Liver (tissue), 3 donors: ENCODE data around the gene MAGEA4.

Source experiments
- FOXA1 ChIP-seq: IDR thresholded peaks from 2 replicates; pipeline ENCODE4 v1.6.1; 2016; ENCODE audit warnings: antibody characterized with exemption
- GABPA ChIP-seq, 2 donors: IDR thresholded peaks in 1 of 2; conservative IDR thresholded peaks in 1 of 2; 2 replicates each; pipeline ENCODE4 v1.6.1; 2016; ENCODE audit warnings: antibody characterized with exemption in 2 of 2, mild to moderate bottlenecking in 1 of 2, moderate library complexity in 1 of 2
- HNF4A ChIP-seq, 2 donors: conservative IDR thresholded peaks; 2 replicates each; pipeline ENCODE4 v1.6.1; 2016; ENCODE audit warnings: antibody characterized with exemption in 2 of 2, mild to moderate bottlenecking in 2 of 2
- MAX ChIP-seq: IDR thresholded peaks from 2 replicates; pipeline ENCODE4 v1.6.1; 2016; ENCODE audit warnings: antibody characterized with exemption
- TF ChIP-seq, protein P1 (sequence below): fragments of 150-350 bp; IDR thresholded peaks from 2 replicates; pipeline ENCODE4 v1.5.1; 2017; ENCODE audit warnings: improper control_type of control experiment, low read depth, low read length; ENCODE audit not compliant: missing input control
- TF ChIP-seq, protein P2 (sequence below): IDR thresholded peaks from 2 replicates; pipeline ENCODE4 v1.6.1; 2016; ENCODE audit warnings: antibody characterized with exemption
- TF ChIP-seq, protein P3 (sequence below): IDR thresholded peaks from 2 replicates; pipeline ENCODE4 v1.6.1; 2016; ENCODE audit warnings: antibody characterized with exemption, mild to moderate bottlenecking
- donor health status: healthy.
- donor health status: healthy.

DNA sequence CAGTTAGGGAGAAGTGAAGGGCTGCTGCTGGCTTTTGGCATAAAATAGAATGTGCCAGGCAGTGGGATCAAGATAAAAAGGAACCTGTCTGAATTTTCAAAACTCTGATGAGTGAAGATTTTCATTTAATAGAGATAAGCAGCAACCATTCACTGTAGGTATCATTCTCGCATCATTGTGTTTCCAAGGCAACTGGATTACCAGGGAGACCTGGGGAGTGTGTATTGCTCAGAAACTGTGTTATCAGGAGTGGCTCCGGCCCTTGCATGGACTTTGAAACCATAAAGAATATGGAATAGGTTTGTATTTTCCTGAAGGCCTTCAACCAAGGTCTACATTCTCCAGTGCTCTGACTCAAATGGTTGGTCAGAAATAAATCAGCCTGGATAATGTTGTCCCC lies 23.3 kb upstream of the MAGEA4 start:
- TF ChIP-seq, protein P1, sequence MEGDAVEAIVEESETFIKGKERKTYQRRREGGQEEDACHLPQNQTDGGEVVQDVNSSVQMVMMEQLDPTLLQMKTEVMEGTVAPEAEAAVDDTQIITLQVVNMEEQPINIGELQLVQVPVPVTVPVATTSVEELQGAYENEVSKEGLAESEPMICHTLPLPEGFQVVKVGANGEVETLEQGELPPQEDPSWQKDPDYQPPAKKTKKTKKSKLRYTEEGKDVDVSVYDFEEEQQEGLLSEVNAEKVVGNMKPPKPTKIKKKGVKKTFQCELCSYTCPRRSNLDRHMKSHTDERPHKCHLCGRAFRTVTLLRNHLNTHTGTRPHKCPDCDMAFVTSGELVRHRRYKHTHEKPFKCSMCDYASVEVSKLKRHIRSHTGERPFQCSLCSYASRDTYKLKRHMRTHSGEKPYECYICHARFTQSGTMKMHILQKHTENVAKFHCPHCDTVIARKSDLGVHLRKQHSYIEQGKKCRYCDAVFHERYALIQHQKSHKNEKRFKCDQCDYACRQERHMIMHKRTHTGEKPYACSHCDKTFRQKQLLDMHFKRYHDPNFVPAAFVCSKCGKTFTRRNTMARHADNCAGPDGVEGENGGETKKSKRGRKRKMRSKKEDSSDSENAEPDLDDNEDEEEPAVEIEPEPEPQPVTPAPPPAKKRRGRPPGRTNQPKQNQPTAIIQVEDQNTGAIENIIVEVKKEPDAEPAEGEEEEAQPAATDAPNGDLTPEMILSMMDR = no peak
- no peak for TF ChIP-seq HNF4A (conservative IDR thresholded peaks at IDR 0.05)
- TF ChIP-seq GABPA (IDR thresholded peaks at IDR 0.05 in 1 of 2, conservative IDR thresholded peaks at IDR 0.05 in 1 of 2) = no peak
- TF ChIP-seq, protein P2, sequence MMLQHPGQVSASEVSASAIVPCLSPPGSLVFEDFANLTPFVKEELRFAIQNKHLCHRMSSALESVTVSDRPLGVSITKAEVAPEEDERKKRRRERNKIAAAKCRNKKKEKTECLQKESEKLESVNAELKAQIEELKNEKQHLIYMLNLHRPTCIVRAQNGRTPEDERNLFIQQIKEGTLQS = no peak
- TF ChIP-seq FOXA1 = no peak
- TF ChIP-seq MAX = no peak
- TF ChIP-seq, protein P3, sequence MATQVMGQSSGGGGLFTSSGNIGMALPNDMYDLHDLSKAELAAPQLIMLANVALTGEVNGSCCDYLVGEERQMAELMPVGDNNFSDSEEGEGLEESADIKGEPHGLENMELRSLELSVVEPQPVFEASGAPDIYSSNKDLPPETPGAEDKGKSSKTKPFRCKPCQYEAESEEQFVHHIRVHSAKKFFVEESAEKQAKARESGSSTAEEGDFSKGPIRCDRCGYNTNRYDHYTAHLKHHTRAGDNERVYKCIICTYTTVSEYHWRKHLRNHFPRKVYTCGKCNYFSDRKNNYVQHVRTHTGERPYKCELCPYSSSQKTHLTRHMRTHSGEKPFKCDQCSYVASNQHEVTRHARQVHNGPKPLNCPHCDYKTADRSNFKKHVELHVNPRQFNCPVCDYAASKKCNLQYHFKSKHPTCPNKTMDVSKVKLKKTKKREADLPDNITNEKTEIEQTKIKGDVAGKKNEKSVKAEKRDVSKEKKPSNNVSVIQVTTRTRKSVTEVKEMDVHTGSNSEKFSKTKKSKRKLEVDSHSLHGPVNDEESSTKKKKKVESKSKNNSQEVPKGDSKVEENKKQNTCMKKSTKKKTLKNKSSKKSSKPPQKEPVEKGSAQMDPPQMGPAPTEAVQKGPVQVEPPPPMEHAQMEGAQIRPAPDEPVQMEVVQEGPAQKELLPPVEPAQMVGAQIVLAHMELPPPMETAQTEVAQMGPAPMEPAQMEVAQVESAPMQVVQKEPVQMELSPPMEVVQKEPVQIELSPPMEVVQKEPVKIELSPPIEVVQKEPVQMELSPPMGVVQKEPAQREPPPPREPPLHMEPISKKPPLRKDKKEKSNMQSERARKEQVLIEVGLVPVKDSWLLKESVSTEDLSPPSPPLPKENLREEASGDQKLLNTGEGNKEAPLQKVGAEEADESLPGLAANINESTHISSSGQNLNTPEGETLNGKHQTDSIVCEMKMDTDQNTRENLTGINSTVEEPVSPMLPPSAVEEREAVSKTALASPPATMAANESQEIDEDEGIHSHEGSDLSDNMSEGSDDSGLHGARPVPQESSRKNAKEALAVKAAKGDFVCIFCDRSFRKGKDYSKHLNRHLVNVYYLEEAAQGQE = no peak
